GM10266 (cell line): ENCODE data around the gene ANO4.

Source experiments
- DNase-seq: peaks from one replicate; pipeline ENCODE4 v3.0.0; 2012; ENCODE audit errors: extremely low spot score
- TF ChIP-seq, protein P1 (sequence below): IDR thresholded peaks from 2 replicates; pipeline ENCODE4 v1.5.1; 2012; ENCODE audit warnings: mild to moderate bottlenecking, low read depth; ENCODE audit not compliant: control insufficient read depth, insufficient read depth; ENCODE audit errors: missing control alignments

Gene ANO4

DNA sequence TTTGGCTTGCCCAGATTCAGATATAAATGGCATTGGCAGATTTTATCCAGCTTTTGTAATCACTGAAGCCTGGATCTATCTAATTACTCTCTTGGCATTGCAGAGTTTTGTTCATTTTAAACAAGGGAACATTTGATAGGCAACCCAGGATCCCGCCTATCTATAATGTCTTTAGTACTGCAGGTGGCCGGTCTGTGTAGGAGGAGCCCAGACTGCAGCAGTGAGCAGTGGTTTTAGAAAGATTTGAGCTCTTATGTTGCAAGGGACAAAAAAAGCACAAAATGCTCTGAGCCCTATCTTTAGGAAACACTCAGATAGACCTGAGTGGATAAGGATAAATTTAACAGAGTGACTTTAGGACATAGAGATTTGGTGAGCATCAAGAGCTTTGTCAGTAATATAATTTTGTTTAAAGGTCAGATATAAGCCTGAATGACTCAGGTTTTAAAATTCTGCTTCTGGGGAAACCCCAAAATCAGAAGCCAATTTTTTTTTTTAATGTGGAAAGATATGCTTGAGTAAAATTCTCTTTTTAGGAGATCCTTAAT lies 250.0 kb downstream of the ANO4 start:
- no peak for DNase-seq
- TF ChIP-seq, protein P1, sequence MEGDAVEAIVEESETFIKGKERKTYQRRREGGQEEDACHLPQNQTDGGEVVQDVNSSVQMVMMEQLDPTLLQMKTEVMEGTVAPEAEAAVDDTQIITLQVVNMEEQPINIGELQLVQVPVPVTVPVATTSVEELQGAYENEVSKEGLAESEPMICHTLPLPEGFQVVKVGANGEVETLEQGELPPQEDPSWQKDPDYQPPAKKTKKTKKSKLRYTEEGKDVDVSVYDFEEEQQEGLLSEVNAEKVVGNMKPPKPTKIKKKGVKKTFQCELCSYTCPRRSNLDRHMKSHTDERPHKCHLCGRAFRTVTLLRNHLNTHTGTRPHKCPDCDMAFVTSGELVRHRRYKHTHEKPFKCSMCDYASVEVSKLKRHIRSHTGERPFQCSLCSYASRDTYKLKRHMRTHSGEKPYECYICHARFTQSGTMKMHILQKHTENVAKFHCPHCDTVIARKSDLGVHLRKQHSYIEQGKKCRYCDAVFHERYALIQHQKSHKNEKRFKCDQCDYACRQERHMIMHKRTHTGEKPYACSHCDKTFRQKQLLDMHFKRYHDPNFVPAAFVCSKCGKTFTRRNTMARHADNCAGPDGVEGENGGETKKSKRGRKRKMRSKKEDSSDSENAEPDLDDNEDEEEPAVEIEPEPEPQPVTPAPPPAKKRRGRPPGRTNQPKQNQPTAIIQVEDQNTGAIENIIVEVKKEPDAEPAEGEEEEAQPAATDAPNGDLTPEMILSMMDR = no peak

DNA sequence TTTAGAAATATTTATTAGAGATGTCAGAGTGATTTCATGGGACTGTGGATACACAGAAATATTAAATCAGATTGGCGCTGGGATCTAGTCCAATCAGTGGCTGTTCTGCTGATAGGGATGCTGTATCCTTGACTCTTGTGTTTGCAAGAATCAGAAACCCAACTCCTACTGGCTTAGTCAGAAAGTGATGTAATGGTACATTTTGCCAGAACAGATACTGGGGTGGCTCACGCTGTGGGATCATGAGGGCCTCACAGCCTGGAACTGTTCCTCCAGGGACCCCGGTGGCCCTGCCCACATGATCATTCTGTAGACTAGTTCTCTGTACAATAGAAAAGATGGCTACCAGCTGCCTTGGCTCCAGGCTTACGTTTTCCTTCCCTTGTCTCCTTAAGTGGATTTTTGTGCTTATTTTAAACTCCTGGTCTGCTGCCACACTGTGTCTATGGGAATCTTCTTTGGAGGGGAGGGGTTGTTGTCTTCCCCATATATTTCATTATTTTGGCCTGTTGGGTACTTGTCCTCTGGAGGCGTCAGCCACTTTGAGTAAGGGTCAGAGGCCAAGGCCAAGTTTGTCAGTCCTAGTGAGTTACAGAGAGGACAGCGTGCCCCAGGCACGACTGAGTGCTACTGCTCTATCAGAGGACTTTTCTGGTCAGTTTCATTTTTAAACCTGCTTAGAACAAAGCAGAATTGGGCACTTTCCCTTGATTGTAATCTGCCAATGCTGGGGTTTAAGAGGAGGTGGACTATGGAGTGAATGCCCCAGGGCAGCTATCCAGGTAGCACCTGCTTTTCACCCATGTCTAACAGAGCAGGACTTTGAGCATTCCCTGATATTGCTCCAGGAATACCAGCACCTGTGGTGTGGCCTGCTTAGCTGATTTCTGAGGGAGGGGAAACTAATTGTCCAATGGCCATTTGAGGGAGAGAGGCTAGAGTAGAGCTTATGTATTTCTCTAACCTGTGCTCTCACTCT lies 251.2 kb downstream of the ANO4 start:
- TF ChIP-seq, protein P1 = no peak
- DNase-seq = no peak

DNA sequence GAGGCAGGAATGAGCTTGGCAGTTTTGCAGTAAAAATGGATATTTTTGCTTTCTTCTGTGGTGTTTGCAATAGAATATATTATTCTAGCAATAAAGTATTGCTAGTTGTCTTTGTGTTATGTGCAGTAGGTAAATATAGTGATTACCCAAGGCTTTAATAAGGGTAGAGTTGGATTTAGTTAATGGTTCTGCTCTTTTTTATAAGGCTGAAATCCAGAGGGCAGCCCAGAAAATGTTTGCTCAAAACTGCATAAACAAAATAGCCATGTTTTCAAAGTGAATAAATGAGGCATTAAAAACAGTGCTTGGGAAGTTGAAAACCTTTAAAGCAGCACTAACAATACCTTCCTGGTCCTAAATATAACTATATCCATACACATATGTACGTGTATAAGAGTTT lies 253.1 kb downstream of the ANO4 start:
- TF ChIP-seq, protein P1 = no peak
- no peak for DNase-seq

DNA sequence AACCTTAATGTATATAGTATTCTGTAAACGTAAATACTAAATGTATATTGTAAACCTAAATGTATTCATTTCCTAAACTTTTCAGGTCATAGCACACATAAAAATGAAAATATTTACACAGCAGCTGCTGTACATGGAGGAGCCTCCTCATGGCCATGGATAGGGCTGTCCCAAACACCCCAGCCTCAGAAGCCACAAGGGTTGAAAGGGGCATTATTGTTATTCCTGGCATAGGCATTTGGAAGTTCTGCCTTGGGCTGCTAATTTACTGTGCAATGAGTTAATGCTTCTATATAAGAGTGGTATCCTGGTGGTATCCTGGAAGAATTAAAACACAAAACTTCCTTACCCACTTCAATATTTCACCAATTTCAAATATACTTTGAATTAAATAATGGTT lies 256.1 kb downstream of the ANO4 start:
- TF ChIP-seq, protein P1 = no peak

DNA sequence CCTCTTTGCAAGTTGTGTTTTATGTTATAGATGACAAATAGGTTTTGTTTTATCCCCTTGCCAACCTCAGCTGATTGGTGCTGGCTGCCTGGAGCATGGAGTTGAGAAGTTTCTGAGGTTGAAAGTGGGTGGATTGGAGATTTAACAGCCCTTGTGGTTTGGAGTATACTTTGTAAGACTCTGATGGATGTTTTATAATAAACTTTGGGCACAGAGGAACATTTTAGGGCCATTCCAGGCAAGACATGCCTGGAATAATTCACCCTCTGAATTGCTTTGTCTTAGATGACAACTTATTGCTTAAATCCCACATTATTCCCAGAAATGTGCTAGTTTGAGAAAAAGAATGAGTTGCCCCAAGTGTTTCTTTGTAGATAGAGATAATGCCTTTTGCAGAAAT lies 256.6 kb downstream of the ANO4 start:
- TF ChIP-seq, protein P1 = no peak
- no peak for DNase-seq

More for the DNA sequence above, 256.1 kb downstream of the ANO4 start:
- no peak for DNase-seq

DNA sequence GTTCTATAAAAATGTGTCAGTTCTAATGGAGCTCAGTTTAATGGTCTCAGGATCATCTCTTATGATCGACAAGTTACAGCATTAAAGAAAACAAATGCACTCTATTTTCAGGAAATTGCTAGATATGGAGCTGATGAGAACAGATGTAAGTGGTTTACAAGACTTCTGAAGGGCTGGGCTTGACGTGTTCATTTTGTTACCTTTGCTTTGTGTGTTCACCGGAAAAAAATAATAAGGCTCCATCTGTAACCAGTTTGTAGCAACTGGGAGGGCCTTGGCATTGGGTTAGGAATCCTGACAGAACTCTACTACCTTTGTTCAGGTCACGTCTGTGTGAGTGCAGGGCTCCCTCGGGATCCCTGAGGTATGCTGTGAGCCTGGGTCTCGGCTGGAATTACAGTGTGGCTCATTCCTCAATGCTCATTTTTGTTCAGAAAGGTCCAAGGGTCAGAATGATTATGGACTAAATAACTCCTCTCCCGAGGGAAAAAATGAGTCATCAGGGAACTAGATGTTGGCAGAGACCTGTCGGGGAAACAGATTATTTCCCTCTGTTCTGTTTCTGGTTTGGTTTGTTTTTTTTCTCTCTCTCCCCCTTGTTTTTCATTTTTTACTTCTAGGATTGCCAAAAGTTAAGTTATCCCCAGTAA lies 257.4 kb downstream of the ANO4 start:
- TF ChIP-seq, protein P1 = no peak
- DNase-seq = no peak
